GM21737 (cell line): ENCODE data around the gene PI4KA.
"Not testable (repeated sequence)": the region's sequence is repeated elsewhere in the genome, so short reads cannot be mapped to it uniquely, and the experiment has no call there.

Source experiments
- ATAC-seq: cut with Tn5 transposase; IDR thresholded peaks from one replicate; pipeline ENCODE4 v1.9.1; 2021; ENCODE audit warnings: mild to moderate bottlenecking, moderate library complexity; ENCODE audit not compliant: unreplicated experiment

The PI4KA gene

DNA sequence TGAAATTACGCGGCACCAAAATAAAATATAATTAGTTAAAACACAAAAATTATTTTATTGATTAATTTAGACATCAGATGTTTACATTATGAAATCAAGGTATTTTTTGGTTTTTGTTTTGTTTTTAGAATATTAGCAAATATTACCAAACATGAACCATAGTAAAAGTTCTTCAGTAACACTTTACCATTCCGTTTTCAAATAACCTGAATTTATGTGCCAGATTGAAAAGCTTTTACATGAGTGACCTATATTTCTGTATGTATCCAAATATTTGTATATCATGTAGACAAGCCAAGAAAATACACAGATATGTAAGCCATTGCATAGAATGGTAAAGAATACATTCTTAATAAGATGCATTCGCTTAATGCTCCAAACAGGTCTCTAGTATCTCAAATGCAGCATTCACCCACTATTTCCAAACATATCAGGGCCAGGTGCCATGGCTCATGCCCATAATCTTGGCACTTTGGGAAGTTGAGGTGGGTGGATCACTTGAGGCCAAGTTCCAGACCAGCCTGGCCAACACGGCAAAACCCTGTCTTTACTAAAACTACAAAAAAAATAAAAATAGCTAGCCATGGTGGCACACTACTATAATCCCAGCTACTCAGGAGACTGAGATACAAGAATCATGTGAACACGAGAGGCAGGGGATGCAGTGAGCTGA, 187.1 kb downstream of the PI4KA start:
- no peak for ATAC-seq

- not testable (repeated sequence) for ATAC-seq
Measured at GRCh38 chr22:20670457-20671261, 188.0 kb downstream of the PI4KA start.

DNA sequence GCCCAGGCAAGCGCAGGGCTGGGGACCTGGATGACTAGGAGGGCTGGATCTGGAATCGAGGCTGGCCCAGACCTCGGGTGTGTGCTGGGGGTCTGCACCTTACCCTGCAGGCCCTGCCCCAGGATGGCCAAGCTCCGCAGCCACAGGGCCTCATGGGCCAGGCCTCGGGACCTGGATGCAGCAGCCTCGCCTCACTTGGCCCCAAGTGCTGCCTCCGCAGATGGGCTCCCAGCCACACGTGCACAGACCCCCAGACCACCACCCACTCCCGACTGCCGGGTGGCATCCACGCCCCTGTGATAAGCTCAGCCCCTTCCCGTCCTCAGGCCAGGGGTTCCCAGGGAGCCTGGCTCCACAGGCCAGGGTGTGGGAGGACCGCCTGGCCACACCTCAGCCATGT, 188.7 kb downstream of the PI4KA start:
- not testable (repeated sequence) for ATAC-seq

DNA sequence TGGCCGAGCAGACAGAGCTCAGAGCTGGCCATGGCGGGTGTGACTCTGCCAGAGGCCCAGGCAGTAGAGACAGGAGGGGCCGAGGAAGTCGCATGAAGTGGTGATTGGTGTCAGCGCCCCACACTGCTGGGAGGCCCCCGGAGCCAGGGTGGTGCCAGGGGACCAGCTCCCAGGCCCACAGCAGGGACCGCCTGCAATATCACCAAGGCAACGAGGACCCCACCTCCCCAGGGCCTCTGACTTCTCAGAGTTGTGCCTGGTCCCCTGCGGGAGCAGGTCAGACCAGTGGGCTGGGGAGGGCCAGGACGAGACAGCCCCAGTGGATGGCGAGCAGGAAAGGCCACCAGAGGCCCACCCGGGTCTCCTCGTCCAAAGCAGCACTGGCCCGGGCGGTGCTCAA, 189.1 kb downstream of the PI4KA start:
- not testable (repeated sequence) for ATAC-seq

- not testable (repeated sequence) for ATAC-seq
Measured at GRCh38 chr22:20668769-20669168, 189.8 kb downstream of the PI4KA start.

- not testable (repeated sequence) for ATAC-seq
Measured at GRCh38 chr22:20668226-20668625, 190.4 kb downstream of the PI4KA start.

DNA sequence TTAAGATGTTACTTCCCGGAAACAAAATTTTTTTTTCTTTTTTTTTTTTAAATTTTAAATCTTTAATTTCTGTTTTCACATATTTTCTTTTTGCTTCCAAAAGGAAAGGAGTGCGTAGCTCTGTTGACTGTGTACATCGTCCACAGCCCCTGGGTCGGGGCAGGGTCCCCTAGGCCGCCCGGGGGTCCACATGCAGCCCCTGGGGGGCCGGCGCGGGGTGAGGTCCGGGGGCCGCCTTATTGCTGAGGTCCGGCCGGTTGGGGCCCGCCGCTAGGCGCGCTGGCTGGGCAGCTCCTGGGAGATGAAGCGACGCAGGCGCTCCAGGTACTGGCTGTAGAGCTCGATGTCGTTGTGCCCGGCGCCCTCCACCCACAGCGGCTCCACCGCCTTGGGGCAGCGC, 191.1 kb downstream of the PI4KA start:
- ATAC-seq: not testable (repeated sequence)

DNA sequence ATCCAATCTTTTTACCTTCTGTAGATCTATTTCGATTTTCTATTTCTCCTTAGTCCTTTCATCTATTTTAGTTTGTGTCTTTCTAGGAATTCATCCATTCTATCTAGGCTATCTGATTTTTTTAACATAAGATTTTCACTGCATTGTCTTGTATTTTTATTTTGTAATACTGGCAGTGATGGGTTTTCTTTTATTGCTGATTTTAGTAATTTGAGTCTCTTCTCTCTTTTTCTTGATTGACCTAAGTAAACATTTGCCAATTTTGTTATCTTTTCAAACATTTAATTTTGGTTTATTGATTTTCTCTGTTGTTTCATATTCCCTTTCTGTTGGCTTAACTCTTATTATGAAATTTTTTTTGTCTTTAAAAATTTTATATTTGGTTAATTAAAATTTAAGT, 192.1 kb downstream of the PI4KA start:
- no peak for ATAC-seq

DNA sequence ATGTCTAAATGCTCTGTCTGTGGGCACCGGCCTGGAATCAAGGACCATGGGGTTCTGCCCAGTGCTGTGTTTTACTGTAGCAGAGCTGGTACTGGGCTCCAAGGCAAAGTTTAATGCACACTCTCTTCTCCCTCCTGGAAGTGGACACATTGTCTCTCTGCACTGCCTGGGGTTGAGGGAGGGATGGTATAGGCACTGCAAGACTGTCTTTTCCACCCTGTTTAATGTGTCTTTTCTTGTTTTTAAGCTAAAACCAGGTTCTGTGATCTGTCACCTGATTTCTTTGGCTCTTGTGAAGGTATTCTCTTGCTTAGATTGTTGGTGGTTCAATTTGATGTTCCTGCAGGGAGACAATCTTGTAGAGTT, 194.0 kb downstream of the PI4KA start:
- no peak for ATAC-seq

DNA sequence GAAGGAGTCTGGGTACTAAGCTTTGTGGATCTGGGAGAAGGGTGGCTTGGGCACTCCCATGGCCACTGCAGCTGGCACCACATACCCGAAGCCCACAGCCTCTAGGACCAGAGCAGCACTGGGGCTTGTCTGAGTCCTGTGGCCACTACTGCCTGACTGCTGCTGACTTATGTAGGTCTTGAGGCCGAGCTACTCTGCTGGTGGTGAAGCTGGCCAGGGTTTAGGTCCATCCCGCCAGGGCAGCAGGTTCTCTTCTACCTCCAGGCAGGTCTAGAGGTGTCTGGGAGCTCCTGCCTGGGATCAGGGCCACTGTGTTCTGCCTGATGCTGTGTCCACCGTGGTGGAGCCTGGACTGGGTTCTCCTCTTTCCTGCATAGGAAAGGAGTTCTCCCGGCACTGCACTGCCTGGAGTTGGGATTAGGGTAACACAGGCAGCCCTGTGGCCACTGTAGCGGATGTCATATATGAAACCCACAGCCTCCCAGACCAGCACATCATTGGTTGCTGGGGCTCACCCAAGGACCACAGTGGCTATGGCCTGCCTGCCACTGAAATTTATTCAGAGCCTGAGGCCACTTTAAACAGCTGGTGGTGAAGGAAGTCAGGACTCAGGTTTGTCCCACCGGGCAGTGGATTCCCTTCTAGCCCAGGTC, 194.5 kb downstream of the PI4KA start:
- no peak for ATAC-seq

- no peak for ATAC-seq
Measured at GRCh38 chr22:20663137-20663828, 195.3 kb downstream of the PI4KA start.

DNA sequence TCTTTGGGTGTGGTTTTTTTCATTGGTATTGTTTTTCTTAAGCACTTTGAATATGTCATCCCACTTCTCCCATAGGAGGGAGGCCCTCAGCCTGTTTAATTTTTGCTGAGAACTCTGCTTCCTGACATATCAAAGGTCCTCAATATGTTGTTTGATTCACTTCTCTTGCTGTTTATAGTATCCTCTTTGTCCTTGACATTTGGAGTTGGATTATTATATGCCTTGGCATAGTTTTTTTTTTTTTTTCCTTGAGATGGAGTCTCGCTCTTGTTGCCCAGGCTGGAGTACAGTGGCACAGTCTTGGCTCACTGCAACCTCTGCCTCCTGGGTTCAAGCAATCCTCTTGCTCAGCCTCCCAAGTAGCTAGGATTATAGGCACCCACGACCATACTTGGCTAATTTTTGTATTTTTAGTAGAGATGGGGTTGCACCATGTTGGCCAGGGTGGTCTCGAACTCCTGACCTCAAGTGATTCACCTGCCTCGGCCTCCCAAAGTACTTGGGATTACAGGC, 196.0 kb downstream of the PI4KA start:
- ATAC-seq: not testable (repeated sequence)

DNA sequence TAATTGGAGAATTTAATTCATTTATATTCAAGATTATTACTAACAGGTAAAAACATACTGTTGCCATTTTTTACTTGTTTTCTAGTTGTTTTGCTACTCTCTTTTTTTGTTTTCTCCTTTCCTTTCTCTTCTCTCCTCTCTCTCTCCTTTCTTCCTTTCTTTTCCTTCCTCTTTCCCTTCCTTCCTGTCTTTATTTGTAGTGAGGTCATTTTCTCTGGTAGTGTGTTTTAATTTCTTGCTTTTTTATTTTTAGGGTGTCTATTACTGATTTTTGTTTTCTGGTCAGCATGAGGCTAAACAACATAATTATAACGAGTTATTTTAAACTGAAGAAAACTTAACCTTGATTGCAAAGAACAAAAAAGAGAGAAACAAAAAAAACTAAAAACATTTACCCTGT, 197.1 kb downstream of the PI4KA start:
- no peak for ATAC-seq

DNA sequence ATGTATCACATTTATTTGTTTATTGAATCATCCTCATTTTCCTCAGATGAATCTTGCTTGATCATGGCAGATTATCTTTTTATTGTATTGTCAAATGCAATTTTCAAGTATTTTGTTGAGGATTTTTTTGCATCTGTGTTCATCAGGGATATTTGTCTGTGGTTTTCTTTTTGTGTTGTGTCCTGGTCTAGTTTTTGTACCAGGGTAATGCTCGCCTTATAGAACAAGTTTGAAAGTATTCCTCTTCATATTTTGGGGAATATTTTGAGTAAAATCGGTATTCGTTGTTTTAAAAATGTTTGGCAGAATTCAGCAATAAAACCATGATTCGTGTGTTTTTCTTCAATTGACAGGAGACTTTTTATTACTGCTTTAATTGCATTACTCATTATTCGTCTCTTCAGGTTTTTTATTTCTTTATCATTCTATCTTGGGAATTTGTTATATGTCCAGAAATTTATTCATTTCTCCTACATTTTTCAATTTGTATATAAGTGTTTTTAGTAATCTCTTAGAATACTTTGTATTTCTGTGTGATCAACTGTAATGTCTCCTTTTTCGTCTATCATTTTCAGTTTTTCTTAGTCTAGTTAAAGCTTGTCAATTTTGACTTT, 198.1 kb downstream of the PI4KA start:
- no peak for ATAC-seq

DNA sequence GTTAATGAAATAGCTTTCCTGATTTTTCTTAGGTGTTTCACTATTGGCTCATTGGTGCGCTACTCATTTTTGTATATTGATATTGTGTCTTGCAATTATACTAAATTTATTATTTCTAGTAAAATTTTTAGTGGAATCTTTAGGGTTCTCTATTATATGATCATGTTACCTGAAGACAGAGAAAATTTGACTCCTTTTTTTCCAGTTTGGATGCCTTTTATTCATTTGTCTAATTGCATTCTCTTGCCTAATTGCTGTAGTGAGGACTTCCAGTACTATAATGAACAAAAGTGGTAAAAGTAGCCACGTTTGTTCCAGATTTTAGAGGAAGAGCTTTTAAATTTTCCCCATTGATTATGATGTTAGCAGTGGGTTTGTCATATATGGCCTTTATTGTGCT, 198.7 kb downstream of the PI4KA start:
- ATAC-seq: no peak

- ATAC-seq: no peak
Measured at GRCh38 chr22:20659258-20659657, 199.4 kb downstream of the PI4KA start.

DNA sequence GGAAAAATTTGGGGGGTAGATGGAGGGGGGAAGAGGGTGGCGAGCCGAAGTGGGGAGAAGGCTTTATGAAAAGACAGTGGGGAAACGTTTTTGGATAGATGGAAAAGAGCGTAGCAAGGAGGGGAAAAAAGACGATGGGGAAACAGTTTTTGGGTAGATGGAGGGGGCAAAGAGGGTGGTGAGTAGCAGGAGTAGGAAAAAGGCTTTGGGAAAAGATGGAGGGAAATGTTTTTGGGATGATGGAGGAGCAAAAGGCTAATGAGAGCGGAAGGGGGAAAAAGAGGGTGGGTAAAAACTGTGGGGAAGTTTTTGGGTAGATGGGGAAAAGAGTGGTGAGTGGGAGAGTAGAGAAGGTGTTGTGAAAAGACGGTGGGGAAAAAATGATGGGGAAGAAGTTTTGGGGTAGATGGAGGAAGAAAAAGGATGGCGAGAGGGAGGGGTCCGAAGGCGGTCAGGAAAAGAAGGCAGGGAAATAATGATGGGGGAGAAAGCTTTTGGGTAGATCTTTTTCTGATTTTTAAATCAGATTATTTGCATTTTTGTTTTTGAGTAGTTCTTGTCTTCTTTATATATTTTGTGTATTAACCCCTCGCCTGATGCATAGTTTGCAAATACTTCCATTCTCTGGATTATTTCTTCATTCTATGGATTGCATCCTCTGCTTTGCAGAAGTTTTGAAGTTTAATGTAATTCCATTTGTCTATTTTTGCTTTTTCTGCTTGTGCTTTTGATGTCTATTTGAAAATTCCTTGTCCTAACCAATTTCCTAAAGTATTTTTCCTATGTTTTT, 200.0 kb downstream of the PI4KA start:
- no peak for ATAC-seq

- ATAC-seq: no peak
Measured at GRCh38 chr22:20657963-20658362, 200.6 kb downstream of the PI4KA start.
